Measurements from ENCODE around the gene MIPOL1.

MIPOL1 gene

DNA sequence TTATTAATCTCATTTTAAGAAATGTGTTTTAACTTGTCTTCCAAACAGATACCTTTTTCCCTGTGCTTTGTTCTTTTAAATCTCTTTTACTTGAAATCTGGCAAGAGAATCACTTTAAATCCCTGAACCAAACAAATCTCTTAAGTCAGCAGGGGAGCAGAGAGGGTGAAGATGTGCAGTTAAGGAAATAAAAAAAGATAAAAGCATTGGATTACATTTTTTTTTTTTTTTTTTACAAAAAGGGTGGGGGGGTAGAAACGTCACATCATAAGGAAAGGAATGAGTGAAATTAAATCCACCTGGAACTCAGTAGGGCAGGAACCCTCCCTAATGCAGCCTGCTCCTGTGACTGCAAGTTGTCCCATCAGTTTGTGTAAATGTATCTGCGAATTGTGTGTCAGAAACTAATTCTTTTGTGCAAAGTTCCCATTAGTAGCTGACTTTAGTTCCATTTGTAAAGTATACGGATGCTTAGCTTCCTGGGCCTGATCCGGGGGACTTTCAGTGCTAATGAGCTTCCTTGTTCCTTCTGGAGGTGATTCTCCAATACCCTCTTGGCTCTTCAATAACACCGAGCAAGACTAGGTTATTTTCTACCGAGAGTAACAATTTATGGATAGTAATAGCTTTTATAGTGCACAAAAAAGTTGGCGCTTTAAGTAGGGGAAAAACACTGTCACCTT is 399.2 kb downstream of the MIPOL1 start:
- TF ChIP-seq, protein P1, sequence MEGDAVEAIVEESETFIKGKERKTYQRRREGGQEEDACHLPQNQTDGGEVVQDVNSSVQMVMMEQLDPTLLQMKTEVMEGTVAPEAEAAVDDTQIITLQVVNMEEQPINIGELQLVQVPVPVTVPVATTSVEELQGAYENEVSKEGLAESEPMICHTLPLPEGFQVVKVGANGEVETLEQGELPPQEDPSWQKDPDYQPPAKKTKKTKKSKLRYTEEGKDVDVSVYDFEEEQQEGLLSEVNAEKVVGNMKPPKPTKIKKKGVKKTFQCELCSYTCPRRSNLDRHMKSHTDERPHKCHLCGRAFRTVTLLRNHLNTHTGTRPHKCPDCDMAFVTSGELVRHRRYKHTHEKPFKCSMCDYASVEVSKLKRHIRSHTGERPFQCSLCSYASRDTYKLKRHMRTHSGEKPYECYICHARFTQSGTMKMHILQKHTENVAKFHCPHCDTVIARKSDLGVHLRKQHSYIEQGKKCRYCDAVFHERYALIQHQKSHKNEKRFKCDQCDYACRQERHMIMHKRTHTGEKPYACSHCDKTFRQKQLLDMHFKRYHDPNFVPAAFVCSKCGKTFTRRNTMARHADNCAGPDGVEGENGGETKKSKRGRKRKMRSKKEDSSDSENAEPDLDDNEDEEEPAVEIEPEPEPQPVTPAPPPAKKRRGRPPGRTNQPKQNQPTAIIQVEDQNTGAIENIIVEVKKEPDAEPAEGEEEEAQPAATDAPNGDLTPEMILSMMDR (IDR thresholded peaks at IDR 0.05; ENCODE audit: insufficient read depth, low read depth, low read length, missing control alignments) = no peak
- no peak overlapping the region for H3K4me3 ChIP-seq (ENCODE audit: low read length)
- no peak for DNase-seq (ENCODE audit: low read depth)

DNA sequence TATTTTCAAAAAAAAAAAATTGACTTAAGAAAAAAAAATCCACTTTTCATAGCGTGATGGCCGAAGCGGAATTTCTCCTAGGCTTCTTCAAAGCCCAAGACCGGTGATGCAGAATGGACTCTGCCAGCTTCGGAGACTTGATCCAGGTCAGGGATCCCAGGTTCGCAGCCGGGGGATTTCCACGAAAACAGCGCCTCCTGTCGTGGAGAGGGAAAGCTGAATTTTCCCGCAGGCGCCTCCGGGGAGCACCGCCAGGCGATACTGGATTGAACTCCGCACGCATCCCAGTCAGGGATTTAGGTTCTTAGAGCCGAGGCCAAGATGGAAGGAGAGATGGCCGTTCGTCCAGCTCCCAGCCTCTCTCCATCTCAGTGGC is 399.8 kb downstream of the MIPOL1 start:
- TF ChIP-seq, protein P1 (IDR thresholded peaks at IDR 0.05; ENCODE audit: insufficient read depth, low read depth, low read length, missing control alignments) = peak; percentile 53
- peak overlapping the region; percentile 25 for H3K4me3 ChIP-seq (ENCODE audit: low read length)
- peak; percentile 53 for DNase-seq (ENCODE audit: low read depth)

DNA sequence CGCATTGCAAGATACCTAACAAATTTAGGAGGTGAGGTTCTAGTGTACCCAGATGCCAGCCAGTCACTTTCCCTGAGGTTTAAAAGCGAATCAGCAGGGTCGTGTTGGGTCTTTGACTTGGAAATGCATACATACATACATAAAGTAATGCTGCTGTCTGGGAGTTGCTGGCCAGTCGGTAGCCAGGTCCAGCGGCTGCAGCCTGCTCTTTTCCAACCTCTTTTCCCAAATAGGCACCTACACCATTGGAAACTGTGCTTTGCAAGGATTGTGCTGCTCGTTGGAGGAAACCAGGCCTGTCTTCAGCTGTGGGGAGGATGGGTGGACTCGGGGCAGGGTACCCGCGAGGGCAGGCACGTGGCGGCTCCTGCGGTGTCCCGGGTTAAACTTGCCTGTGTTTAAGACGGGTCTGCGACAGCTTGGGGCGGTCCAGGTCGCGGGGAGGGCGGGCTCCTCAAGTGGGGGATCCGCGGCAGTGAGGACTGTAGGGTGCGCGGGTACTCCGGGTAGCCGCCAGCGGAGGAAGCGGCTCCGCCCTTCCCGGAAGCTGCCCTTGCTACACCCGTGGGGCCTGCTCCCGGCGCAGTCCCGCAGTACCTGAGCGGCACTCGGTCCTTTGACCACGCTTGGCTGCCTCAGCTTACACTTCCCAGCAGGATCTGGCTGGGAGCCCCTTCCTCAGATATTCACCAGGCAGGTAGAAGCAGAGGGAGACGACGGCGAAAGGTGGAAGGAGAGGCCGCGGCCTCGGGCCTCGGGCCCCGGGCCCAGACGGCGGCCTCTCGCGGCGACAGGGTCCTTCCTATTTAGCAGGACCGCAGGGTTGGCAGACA is 400.4 kb downstream of the MIPOL1 start:
- H3K4me3 ChIP-seq (ENCODE audit: low read length) = peak overlapping the region; percentile 25
- peak; percentile 11 for DNase-seq (ENCODE audit: low read depth)
- TF ChIP-seq, protein P1 (IDR thresholded peaks at IDR 0.05; ENCODE audit: insufficient read depth, low read depth, low read length, missing control alignments) = no peak

DNA sequence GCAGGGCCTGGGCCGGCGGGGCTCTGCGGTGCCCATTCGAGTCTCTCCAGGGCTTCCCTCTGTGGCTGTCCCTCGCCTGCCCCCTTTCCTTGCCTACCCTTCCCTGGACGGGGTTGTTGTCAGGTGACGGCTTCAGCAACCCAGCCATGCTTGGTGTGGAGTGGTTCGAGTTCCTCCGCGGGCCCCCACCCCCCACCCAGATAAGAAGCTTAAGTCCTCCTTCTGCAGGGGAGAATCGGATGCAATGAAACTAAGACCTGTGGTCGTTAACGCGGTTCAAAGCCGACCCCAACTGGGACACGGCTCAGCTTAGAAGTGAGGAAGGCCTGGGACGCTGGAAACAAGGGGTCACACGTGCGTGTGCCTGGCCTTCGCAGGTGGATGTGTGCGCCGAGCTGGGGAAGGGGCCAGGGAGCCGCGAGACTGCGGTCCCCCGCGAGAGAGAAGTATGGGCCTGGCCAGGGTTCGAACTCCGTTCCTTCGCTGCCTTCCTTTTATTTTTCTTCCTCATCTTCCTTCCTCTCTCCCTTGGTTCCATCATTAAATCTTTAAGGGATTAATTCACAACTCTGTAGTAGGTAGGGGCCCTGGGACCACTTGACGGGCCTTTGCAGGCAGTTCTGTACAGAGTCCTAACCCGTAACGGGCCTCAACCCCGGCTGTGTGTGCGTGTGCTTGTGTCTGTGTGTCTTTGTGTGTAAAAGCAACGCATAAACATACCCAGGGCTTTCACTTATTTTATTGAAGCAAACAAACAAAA is 401.2 kb downstream of the MIPOL1 start:
- TF ChIP-seq, protein P1 (IDR thresholded peaks at IDR 0.05; ENCODE audit: insufficient read depth, low read depth, low read length, missing control alignments) = no peak
- peak overlapping the region; percentile 34 for H3K4me3 ChIP-seq (ENCODE audit: low read length)
- no peak for DNase-seq (ENCODE audit: low read depth)

DNA sequence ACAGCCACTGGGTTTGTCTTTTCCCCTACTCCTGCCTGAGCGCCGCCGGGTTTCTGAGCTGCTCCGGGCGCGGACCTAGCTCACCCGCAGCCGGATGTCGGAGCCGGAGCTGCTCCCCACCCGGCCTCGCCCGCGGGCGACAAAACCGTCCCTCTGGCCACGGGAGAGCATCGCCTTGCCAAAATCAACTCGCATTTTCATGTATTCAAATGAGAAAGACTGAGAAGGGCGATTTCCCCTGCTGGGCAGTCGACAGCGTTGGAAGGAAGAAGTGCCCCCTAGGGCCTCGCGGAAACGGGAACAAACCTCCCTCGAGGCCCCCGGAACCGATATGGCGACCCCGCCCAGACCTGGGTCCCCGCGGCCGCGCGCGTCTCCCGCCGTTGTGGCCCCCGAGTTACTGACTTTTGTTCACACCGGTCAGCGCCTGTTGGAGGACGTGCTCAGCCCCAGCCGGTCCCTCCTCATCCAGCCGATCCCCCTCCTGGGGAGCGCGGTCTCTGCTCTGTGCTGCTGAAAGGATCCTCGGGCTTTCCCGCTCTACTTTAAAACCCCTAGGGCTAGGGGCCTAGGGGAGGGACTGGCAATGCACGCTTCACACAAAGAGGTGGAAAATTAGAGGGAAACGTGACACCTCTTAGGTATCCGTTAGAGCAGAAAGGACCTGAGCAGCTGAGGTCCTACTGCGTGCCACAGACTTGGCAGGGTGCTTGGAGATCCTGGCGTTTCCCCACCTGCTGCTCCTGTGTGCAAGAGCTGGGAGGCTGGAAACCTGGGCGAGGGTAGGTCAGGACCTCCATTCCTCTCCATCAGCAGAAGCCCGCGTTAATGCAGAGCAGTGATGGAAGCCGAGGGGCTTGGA is 402.0 kb downstream of the MIPOL1 start:
- TF ChIP-seq, protein P1 (IDR thresholded peaks at IDR 0.05; ENCODE audit: insufficient read depth, low read depth, low read length, missing control alignments) = no peak
- peak; percentile 18 for DNase-seq (ENCODE audit: low read depth)
- peak overlapping the region; percentile 34 for H3K4me3 ChIP-seq (ENCODE audit: low read length)
